ENCODE data around the gene ISYNA1.

GRCh38 chr19:18416778-18417249 lies 21.1 kb downstream of the ISYNA1 start:
- TF ChIP-seq, protein P1, sequence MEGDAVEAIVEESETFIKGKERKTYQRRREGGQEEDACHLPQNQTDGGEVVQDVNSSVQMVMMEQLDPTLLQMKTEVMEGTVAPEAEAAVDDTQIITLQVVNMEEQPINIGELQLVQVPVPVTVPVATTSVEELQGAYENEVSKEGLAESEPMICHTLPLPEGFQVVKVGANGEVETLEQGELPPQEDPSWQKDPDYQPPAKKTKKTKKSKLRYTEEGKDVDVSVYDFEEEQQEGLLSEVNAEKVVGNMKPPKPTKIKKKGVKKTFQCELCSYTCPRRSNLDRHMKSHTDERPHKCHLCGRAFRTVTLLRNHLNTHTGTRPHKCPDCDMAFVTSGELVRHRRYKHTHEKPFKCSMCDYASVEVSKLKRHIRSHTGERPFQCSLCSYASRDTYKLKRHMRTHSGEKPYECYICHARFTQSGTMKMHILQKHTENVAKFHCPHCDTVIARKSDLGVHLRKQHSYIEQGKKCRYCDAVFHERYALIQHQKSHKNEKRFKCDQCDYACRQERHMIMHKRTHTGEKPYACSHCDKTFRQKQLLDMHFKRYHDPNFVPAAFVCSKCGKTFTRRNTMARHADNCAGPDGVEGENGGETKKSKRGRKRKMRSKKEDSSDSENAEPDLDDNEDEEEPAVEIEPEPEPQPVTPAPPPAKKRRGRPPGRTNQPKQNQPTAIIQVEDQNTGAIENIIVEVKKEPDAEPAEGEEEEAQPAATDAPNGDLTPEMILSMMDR (IDR thresholded peaks at IDR 0.05; ENCODE audit: low read depth, low read length, missing input control): no peak
- TF ChIP-seq MAX (IDR thresholded peaks at IDR 0.05) (no peak), RXRA (IDR thresholded peaks at IDR 0.05) (no peak), REST (IDR thresholded peaks at IDR 0.05) (no peak), JUND (IDR thresholded peaks at IDR 0.05) (no peak), ZBTB33 (IDR thresholded peaks at IDR 0.05) (no peak), RAD21 (IDR thresholded peaks at IDR 0.05) (no peak), GABPA (IDR thresholded peaks at IDR 0.05 in 1 of 2, conservative IDR thresholded peaks at IDR 0.05 in 1 of 2) (no peak)
- TF ChIP-seq, protein P2, sequence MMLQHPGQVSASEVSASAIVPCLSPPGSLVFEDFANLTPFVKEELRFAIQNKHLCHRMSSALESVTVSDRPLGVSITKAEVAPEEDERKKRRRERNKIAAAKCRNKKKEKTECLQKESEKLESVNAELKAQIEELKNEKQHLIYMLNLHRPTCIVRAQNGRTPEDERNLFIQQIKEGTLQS (IDR thresholded peaks at IDR 0.05): no peak

Data from liver (tissue), 3 donors.